H9 (cell line): ENCODE measurements around the gene AKR7A2. TPM values are rescaled to one million over a fixed set of nuclear protein-coding genes. Genes with fewer than 3 reads are reported as not detected.

Experiments
- DNase-seq: peaks from one replicate; pipeline ENCODE4 v3.0.0-alpha.2; 2017
- H2AFZ ChIP-seq: one replicate; pipeline ENCODE4 v1.6.1; 2013; ENCODE audit warnings: mild to moderate bottlenecking, low read length, control low read depth, moderate library complexity
- H2AK5ac ChIP-seq: 2 replicates; pipeline ENCODE4 v1.6.1; 2013; ENCODE audit warnings: low read length, control low read depth, mixed read lengths; ENCODE audit not compliant: insufficient read length
- H2BK120ac ChIP-seq: one replicate; pipeline ENCODE4 v1.6.1; 2013; ENCODE audit warnings: low read depth, mild to moderate bottlenecking, low read length, control low read depth, inconsistent platforms; ENCODE audit not compliant: poor library complexity, severe bottlenecking
- H2BK12ac ChIP-seq: 2 replicates; pipeline ENCODE4 v1.6.1; 2013; ENCODE audit warnings: low read length, control low read depth, mixed read lengths, low read depth; ENCODE audit not compliant: insufficient read length
- H2BK15ac ChIP-seq: 2 replicates; pipeline ENCODE4 v1.6.1; 2013; ENCODE audit warnings: low read depth, low read length, control low read depth
- H2BK20ac ChIP-seq: one replicate; pipeline ENCODE4 v1.6.1; 2013; ENCODE audit warnings: low read depth, mild to moderate bottlenecking, low read length, control low read depth, inconsistent platforms; ENCODE audit not compliant: poor library complexity, severe bottlenecking
- H2BK5ac ChIP-seq: 2 replicates; pipeline ENCODE4 v1.6.1; 2013; ENCODE audit warnings: low read length, control low read depth, mixed read lengths; ENCODE audit not compliant: insufficient read length
- H3K14ac ChIP-seq: 2 replicates; pipeline ENCODE4 v1.6.1; 2013; ENCODE audit warnings: low read length, control low read depth; ENCODE audit not compliant: insufficient read depth
- H3K18ac ChIP-seq: 2 replicates; pipeline ENCODE4 v1.6.1; 2013; ENCODE audit warnings: low read depth, mild to moderate bottlenecking, mixed read lengths, low read length, control low read depth; ENCODE audit not compliant: insufficient read length
- H3K23ac ChIP-seq: 2 replicates; pipeline ENCODE4 v1.6.1; 2013; ENCODE audit warnings: low read length, control low read depth, mixed read lengths, low read depth; ENCODE audit not compliant: insufficient read length
- H3K23me2 ChIP-seq: 2 replicates; pipeline ENCODE4 v1.6.1; 2013; ENCODE audit warnings: low read depth, mild to moderate bottlenecking, mixed read lengths, low read length, control low read depth; ENCODE audit not compliant: insufficient read length, poor library complexity, severe bottlenecking
- H3K27ac ChIP-seq: 2 replicates; pipeline ENCODE4 v1.5.1; 2013; ENCODE audit warnings: low read length, control low read depth, mixed read lengths, low read depth; ENCODE audit not compliant: insufficient read length
- H3K27me3 ChIP-seq: 2 replicates; pipeline ENCODE4 v1.6.1; 2013; ENCODE audit warnings: low read length, control low read depth, inconsistent platforms; ENCODE audit not compliant: insufficient read depth
- H3K4ac ChIP-seq: 2 replicates; pipeline ENCODE4 v1.6.1; 2013; ENCODE audit warnings: low read depth, mild to moderate bottlenecking, control low read depth, inconsistent platforms, low read length, moderate library complexity
- H3K4me1 ChIP-seq: 2 replicates; pipeline ENCODE4 v1.6.1; 2013; ENCODE audit warnings: low read length, control low read depth, inconsistent platforms; ENCODE audit not compliant: insufficient read depth
- H3K4me2 ChIP-seq: 2 replicates; pipeline ENCODE4 v1.6.1; 2013; ENCODE audit warnings: low read length, control low read depth, mixed read lengths; ENCODE audit not compliant: insufficient read length, insufficient read depth
- H3K56ac ChIP-seq: 2 replicates; pipeline ENCODE4 v1.6.1; 2013; ENCODE audit warnings: low read depth, mild to moderate bottlenecking, mixed read lengths, low read length, control low read depth; ENCODE audit not compliant: insufficient read length
- H3K79me1 ChIP-seq: 2 replicates; pipeline ENCODE4 v1.6.1; 2013; ENCODE audit warnings: low read depth, mild to moderate bottlenecking, moderate library complexity, low read length, control low read depth, inconsistent platforms; ENCODE audit not compliant: insufficient read depth, poor library complexity, severe bottlenecking
- H3K79me2 ChIP-seq: 2 replicates; pipeline ENCODE4 v1.6.1; 2013; ENCODE audit warnings: low read length, control low read depth, inconsistent platforms; ENCODE audit not compliant: insufficient read depth
- H3K9ac ChIP-seq: 2 replicates; pipeline ENCODE4 v1.6.1; 2013; ENCODE audit warnings: low read length, control low read depth, mixed read lengths; ENCODE audit not compliant: insufficient read length; ENCODE audit errors: extremely low read depth
- H3K9me3 ChIP-seq: one replicate; pipeline ENCODE4 v1.6.1; 2013; ENCODE audit warnings: low read depth, low read length, inconsistent platforms; ENCODE audit not compliant: control insufficient read depth
- H3T11ph ChIP-seq: one replicate; pipeline ENCODE4 v1.6.1; 2013; ENCODE audit warnings: mild to moderate bottlenecking, low read length, control low read depth, inconsistent platforms
- H4K20me1 ChIP-seq: one replicate; pipeline ENCODE4 v1.6.1; 2013; ENCODE audit not compliant: control insufficient read depth, insufficient read length, insufficient read depth
- H4K5ac ChIP-seq: 2 replicates; pipeline ENCODE4 v1.6.1; 2013; ENCODE audit warnings: low read depth, mild to moderate bottlenecking, mixed read lengths, low read length, control low read depth; ENCODE audit not compliant: insufficient read length
- H4K8ac ChIP-seq: replicated peaks from 2 replicates; pipeline ENCODE4 v1.6.1; 2013; ENCODE audit warnings: low read length, control low read depth, mixed read lengths, low read depth; ENCODE audit not compliant: insufficient read length
- H4K91ac ChIP-seq: 2 replicates; pipeline ENCODE4 v1.6.1; 2013; ENCODE audit warnings: low read depth, mild to moderate bottlenecking, moderate library complexity, mixed read lengths, low read length, control low read depth; ENCODE audit not compliant: insufficient read length
- H3K27ac Mint-ChIP-seq, 3 experiments: 2 replicates in 2 of 3; 3 replicates in 1 of 3; pipeline ENCODE4 v1.8.0; 2020 to 2021; ENCODE audit warnings: mixed read lengths in 3 of 3, mild to moderate bottlenecking in 1 of 3, moderate library complexity in 1 of 3
- H3K27me3 Mint-ChIP-seq: 2 replicates; pipeline ENCODE4 v1.8.0; 2021; ENCODE audit warnings: low read depth, mild to moderate bottlenecking, moderate library complexity, mixed read lengths
- H3K36me3 Mint-ChIP-seq, 3 experiments: 2 replicates in 2 of 3; 3 replicates in 1 of 3; pipeline ENCODE4 v1.8.0; 2020 to 2021; ENCODE audit warnings: low read depth in 3 of 3, mixed read lengths in 3 of 3; ENCODE audit not compliant: insufficient read depth in 1 of 3
- H3K4me1 Mint-ChIP-seq, 2 experiments: 2 replicates each; pipeline ENCODE4 v1.8.0; 2020; ENCODE audit warnings: mixed read lengths in 2 of 2
- H3K4me3 Mint-ChIP-seq, 2 experiments: 2 replicates in 1 of 2; 3 replicates in 1 of 2; pipeline ENCODE4 v1.8.0; 2020 to 2021; ENCODE audit warnings: mild to moderate bottlenecking in 2 of 2, mixed read lengths in 2 of 2, moderate library complexity in 1 of 2
- H3K9me3 Mint-ChIP-seq, 2 experiments: 2 replicates in 1 of 2; 3 replicates in 1 of 2; pipeline ENCODE4 v1.8.0; 2020; ENCODE audit warnings: mild to moderate bottlenecking in 2 of 2, mixed read lengths in 2 of 2, moderate library complexity in 1 of 2
- WGBS: extraction: QIAGEN DNeasy Blood & Tissue Kit; methylation state at CpG from one replicate; pipeline ENCODE4 v1.1.7; 2013; ENCODE audit warnings: missing lambda C conversion rate, low lambda C conversion rate, mixed read lengths; ENCODE audit not compliant: insufficient read length; ENCODE audit errors: extremely low coverage; 5-methylcytosine and 5-hydroxymethylcytosine counted together
- total RNA-seq: library from RNA; stranded (reverse); gene quantifications from 2 replicates; pipeline ENCODE4 v1.2.1, GENCODE V29; 2021
- TF ChIP-seq, protein P1 (sequence below): fragments of 200-600 bp; sonication (generic); conservative IDR thresholded peaks from 3 replicates; pipeline ENCODE4 v1.8.0; 2021; ENCODE audit warnings: antibody characterized with exemption, mild to moderate bottlenecking

The AKR7A2 gene
- total RNA-seq, 1 experiment from 2014 or later = 50.3 TPM

DNA sequence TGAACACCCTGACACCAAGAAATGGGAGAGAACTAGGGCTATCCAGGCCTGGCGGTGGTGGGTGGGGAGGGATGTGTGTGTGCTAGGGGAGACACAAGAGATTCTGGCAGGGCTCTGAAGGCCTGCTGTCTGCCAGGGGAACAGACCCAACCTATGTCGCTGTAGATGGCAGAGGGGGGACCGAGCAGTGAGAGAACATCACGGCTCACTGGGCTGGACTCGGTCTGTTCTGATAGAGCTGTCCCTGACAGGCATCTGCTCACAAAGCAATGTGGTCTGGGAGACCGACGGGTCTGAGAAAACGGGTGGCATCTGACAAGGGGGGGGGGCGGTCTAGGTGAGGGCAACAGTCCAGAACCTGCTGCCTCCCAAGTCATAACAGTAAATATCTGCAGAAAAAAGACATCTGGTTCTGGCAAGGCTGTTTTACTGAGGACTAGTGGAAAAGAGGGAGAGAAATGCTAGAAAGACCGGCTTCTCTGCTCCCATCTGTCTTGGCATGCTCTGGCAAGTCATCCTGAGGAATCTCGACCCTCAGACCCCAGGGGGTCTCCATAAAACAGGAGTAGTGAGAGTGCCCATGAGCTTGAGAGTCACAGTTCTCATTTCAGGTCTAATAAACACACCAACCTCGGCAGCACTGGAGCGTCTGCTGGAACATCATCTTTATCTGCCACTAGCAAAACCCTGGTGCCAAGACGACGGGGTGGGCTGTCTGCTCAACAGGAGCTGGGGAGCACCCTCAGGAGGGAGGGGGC is 36.7 kb upstream of the AKR7A2 start:
- H3K27me3 Mint-ChIP-seq = no peaks in the 10 kb centered on the region; the same call in none of the 2 replicates
- Histone ChIP-seq H3K79me1 (no peaks in the 10 kb centered on the region), H3T11ph (no peak overlapping the region), H3K9me3 (no peaks in the 10 kb centered on the region), H4K20me1 (no peaks in the 10 kb centered on the region), H3K56ac (no peak overlapping the region), H4K91ac (no peak overlapping the region), H4K5ac (no peak overlapping the region), H3K27me3 (no peaks in the 10 kb centered on the region), H3K9ac (no peak overlapping the region), H2BK120ac (no peak overlapping the region), H2AK5ac (no peak overlapping the region), H3K14ac (no peak overlapping the region), H3K23me2 (no peaks in the 10 kb centered on the region), H2BK12ac (no peak overlapping the region), H2BK15ac (no peak overlapping the region), H3K18ac (no peak overlapping the region), H2AFZ (no peak overlapping the region), H3K23ac (no peak overlapping the region), H2BK5ac (no peak overlapping the region), H3K79me2 (no peaks in the 10 kb centered on the region), H4K8ac (no peak overlapping the region), H3K4me2 (no peak overlapping the region), H3K27ac (no peak overlapping the region), H2BK20ac (no peak overlapping the region), H3K4ac (no peak overlapping the region), H3K4me1 (no peaks in the 10 kb centered on the region)
- no peaks in the 10 kb centered on the region for H3K9me3 Mint-ChIP-seq
- H3K36me3 Mint-ChIP-seq = peaks cover 29 to 55% (median 50%) of the 10 kb centered on the region in 3 experiments
- TF ChIP-seq, protein P1, sequence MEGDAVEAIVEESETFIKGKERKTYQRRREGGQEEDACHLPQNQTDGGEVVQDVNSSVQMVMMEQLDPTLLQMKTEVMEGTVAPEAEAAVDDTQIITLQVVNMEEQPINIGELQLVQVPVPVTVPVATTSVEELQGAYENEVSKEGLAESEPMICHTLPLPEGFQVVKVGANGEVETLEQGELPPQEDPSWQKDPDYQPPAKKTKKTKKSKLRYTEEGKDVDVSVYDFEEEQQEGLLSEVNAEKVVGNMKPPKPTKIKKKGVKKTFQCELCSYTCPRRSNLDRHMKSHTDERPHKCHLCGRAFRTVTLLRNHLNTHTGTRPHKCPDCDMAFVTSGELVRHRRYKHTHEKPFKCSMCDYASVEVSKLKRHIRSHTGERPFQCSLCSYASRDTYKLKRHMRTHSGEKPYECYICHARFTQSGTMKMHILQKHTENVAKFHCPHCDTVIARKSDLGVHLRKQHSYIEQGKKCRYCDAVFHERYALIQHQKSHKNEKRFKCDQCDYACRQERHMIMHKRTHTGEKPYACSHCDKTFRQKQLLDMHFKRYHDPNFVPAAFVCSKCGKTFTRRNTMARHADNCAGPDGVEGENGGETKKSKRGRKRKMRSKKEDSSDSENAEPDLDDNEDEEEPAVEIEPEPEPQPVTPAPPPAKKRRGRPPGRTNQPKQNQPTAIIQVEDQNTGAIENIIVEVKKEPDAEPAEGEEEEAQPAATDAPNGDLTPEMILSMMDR = no peak
- no peak for DNase-seq
- H3K4me1 Mint-ChIP-seq = peaks cover 9 to 13% of the 10 kb centered on the region in 2 experiments
- no peak overlapping the region for H3K4me3 Mint-ChIP-seq
- H3K27ac Mint-ChIP-seq = peak overlapping the region in 2 of 3 experiments; percentile 67 to 73; a peak in 3 of 7 replicates
- WGBS = no CpG with 5 or more reads among the region's 15 CpGs
